Measurements from ENCODE around the gene ARHGEF28. TPM values are rescaled to one million over a fixed set of nuclear protein-coding genes. Genes with fewer than 3 reads are reported as not detected.

The ARHGEF28 gene
- total and polyA plus RNA-seq, 8 donors = 13.9 to 156 (median 55.7) TPM

DNA sequence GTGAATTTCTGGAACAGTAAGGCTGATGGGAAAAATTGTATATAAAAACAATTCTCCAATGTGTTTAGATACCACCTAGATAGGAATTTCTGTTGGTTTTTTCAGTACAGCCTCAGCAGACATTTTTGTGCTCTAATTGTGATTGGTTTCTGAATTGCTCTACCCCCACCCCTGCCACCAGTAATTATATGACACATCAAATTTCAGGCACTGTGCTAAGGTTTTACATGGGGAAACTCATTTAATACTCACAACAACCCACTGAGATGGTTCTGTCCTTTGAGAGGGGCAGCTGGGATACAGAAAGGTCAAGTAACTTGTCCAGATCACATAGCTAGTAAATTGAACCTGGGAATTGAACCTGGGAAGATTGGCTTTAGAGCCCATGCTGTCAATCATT lies 288.0 kb downstream of the ARHGEF28 start:
- TF ChIP-seq, protein P1, sequence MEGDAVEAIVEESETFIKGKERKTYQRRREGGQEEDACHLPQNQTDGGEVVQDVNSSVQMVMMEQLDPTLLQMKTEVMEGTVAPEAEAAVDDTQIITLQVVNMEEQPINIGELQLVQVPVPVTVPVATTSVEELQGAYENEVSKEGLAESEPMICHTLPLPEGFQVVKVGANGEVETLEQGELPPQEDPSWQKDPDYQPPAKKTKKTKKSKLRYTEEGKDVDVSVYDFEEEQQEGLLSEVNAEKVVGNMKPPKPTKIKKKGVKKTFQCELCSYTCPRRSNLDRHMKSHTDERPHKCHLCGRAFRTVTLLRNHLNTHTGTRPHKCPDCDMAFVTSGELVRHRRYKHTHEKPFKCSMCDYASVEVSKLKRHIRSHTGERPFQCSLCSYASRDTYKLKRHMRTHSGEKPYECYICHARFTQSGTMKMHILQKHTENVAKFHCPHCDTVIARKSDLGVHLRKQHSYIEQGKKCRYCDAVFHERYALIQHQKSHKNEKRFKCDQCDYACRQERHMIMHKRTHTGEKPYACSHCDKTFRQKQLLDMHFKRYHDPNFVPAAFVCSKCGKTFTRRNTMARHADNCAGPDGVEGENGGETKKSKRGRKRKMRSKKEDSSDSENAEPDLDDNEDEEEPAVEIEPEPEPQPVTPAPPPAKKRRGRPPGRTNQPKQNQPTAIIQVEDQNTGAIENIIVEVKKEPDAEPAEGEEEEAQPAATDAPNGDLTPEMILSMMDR (IDR thresholded peaks at IDR 0.05) = no peak
- TF ChIP-seq POLR2A (IDR thresholded peaks at IDR 0.05) = no peak
- TF ChIP-seq POLR2AphosphoS5 (IDR thresholded peaks at IDR 0.05) = no peak
- TF ChIP-seq EP300 (IDR thresholded peaks at IDR 0.05) = no peak
- H3K36me3 ChIP-seq = peaks cover 0 to 43% (median 19%) of the 10 kb centered on the region in 4 donors
- intact Hi-C loops (cut with DNase I; ENCODE audit: low total_unique reads) = no loop called here
- H3K27ac ChIP-seq = no peak overlapping the region
- no peak for DNase-seq
- no peaks in the 10 kb centered on the region for H3K27me3 ChIP-seq
- no peak overlapping the region for H3K4me3 ChIP-seq
- no peaks in the 10 kb centered on the region for H3K9me3 ChIP-seq
- H3K4me1 ChIP-seq = peaks cover 0 to 23% (median 9%) of the 10 kb centered on the region in 4 donors

DNA sequence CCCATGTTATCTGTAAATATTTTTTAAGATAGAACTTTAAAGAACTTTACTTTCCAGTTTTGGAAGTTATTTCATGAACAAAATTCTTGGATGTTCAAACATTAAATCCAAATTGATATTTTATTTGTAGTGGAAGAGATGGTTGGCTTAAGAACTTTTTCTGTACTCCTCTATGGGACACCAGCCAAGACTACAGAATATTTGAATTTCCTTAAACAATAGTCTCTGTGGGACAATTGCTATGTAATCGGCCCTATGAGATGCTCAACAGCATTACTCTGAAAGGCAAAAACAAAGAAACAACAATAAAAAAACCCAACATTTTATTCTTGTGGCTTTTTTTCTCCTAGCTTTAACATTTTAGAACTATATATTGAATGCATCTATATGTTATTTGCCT lies 289.3 kb downstream of the ARHGEF28 start:
- peaks cover 0 to 29% (median 9%) of the 10 kb centered on the region in 4 donors for H3K36me3 ChIP-seq
- DNase-seq = no peak
- intact Hi-C loops (cut with DNase I; ENCODE audit: low total_unique reads) = no loop called here
- H3K4me1 ChIP-seq = peaks cover 0 to 24% (median 11%) of the 10 kb centered on the region in 4 donors
- WGBS, 5 donors = 67 to 79% (median 76%) methylated on average over 1 of the region's 1 CpG
- H3K9me3 ChIP-seq = no peaks in the 10 kb centered on the region
- TF ChIP-seq POLR2A (IDR thresholded peaks at IDR 0.05) (no peak), EP300 (IDR thresholded peaks at IDR 0.05) (no peak), POLR2AphosphoS5 (IDR thresholded peaks at IDR 0.05) (no peak)
- TF ChIP-seq, protein P1 (IDR thresholded peaks at IDR 0.05) = no peak
- H3K4me3 ChIP-seq = no peak overlapping the region
- no peak overlapping the region for H3K27ac ChIP-seq
- H3K27me3 ChIP-seq = no peaks in the 10 kb centered on the region

DNA sequence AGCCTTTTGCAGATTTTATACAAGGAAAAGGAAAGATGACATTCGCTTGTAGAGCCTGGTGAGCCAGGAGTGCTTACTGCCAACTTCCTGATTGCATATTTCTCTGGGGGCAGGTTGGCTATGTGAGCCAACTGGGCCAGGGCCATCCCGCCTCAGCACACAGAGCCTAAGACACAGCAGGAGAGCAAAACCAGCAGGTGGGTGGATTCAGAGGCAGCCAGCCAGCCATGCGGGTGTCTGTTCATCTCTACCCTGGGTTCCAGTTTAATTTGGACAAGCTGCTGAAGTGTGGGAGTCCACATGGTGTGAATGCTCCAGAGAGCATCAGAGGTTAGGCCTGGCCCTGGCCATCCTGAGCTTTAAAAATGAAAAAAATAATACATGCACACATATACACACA lies 291.4 kb downstream of the ARHGEF28 start:
- 28 to 61% (median 50%) methylated on average over 3 of the region's 3 CpGs for WGBS, 5 donors
- TF ChIP-seq EP300 (IDR thresholded peaks at IDR 0.05) (no peak), POLR2AphosphoS5 (IDR thresholded peaks at IDR 0.05) (no peak), POLR2A (IDR thresholded peaks at IDR 0.05) (no peak)
- TF ChIP-seq, protein P1 (IDR thresholded peaks at IDR 0.05) = no peak
- intact Hi-C loops (cut with DNase I; ENCODE audit: low total_unique reads) = no loop called here
- H3K27ac ChIP-seq = no peak overlapping the region
- peaks cover 0 to 13% (median 2%) of the 10 kb centered on the region in 4 donors for H3K36me3 ChIP-seq
- H3K4me1 ChIP-seq = peaks cover 0 to 24% (median 11%) of the 10 kb centered on the region in 4 donors
- DNase-seq = peak; percentile 38 to 53
- H3K9me3 ChIP-seq = no peaks in the 10 kb centered on the region
- no peak overlapping the region for H3K4me3 ChIP-seq
- H3K27me3 ChIP-seq = no peaks in the 10 kb centered on the region

DNA sequence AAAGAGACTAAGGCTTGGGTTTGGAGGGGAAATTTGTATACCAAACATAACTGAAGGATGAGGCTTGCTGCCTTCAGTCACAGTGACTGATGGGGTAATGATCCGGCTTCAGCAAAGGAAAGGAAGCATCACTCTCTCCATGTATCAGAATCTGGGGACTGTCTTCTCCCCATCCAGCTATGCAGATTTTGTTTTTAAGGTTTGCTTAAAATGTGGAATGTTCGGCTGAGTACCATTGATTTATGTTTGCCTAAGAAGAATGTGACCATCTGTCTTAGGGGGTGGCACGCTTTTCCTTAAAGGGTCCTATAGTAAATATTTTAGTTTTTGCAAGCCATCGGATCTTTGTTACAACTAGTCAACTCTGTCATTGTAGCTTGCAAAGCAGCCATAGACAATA lies 291.9 kb downstream of the ARHGEF28 start:
- H3K36me3 ChIP-seq = peaks cover 0 to 13% (median 2%) of the 10 kb centered on the region in 4 donors
- no peaks in the 10 kb centered on the region for H3K27me3 ChIP-seq
- no peak for DNase-seq
- H3K9me3 ChIP-seq = no peaks in the 10 kb centered on the region
- intact Hi-C loops (cut with DNase I; ENCODE audit: low total_unique reads) = no loop called here
- TF ChIP-seq POLR2A (IDR thresholded peaks at IDR 0.05) = no peak
- H3K4me1 ChIP-seq = peaks cover 0 to 24% (median 9%) of the 10 kb centered on the region in 4 donors
- WGBS, 5 donors = 69 to 83% (median 79%) methylated on average over 4 of the region's 4 CpGs
- no peak overlapping the region for H3K4me3 ChIP-seq
- H3K27ac ChIP-seq = no peak overlapping the region

DNA sequence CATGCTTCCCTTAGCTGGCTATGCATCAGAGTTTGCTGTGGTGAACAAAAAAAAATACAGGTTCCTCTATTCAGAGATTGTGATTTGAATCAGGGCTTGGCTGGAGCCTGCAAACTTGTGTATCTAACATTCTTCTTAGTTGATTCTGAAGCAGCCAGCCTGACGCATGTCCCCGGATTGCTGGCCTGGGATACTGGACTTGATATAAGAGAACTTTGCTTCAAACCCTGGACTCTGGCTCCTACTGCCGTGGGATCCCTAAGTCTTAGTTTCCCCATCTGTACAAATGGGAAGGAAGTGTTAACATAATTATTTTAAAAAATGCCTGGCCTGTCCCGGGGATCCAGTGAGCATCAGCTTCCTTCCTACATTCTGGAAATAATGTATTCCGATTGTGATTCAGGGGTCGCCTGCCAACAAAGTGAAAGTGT lies 292.8 kb downstream of the ARHGEF28 start:
- TF ChIP-seq POLR2A (IDR thresholded peaks at IDR 0.05) = no peak
- TF ChIP-seq, protein P1 (IDR thresholded peaks at IDR 0.05) = no peak
- no peak for TF ChIP-seq EP300 (IDR thresholded peaks at IDR 0.05)
- TF ChIP-seq POLR2AphosphoS5 (IDR thresholded peaks at IDR 0.05) = no peak
- no peak overlapping the region for H3K4me3 ChIP-seq
- H3K4me1 ChIP-seq = peaks cover 0 to 24% (median 9%) of the 10 kb centered on the region in 4 donors
- H3K9me3 ChIP-seq = no peaks in the 10 kb centered on the region
- WGBS, 5 donors = 57 to 76% (median 68%) methylated on average over 6 of the region's 6 CpGs
- intact Hi-C loops (cut with DNase I; ENCODE audit: low total_unique reads) = no loop called here
- H3K27ac ChIP-seq = no peak overlapping the region
- no peak for DNase-seq
- no peaks in the 10 kb centered on the region for H3K27me3 ChIP-seq
- peaks cover 0 to 9% (median 2%) of the 10 kb centered on the region in 4 donors for H3K36me3 ChIP-seq
